H1 (cell line): ENCODE results near the gene STIM2. TPM values are rescaled to one million over a fixed set of nuclear protein-coding genes. Genes with fewer than 3 reads are reported as not detected.
A peak's percentile ranks its signal among the peaks of the same experiment; 100 is the strongest.
"Not testable (repeated sequence)": the region's sequence is repeated elsewhere in the genome, so short reads cannot be mapped to it uniquely, and the experiment has no call there.

Experiments
- CTCF ChIA-PET: fragments of 300-600 bp; sonication (Branson Sonifier 250); formaldehyde crosslinking; loops from one replicate; lab custom pipeline; 2021; ENCODE audit not compliant: partially characterized antibody; lab: Charles Lee
- POLR2A ChIA-PET: fragments of 300-600 bp; sonication (Branson Sonifier 250); formaldehyde crosslinking; loops from one replicate; lab custom pipeline; 2021; ENCODE audit warnings: inconsistent platforms; ENCODE audit not compliant: partially characterized antibody; lab: Charles Lee
- DNase-seq, 2 experiments: peaks; one replicate each; pipeline versions ENCODE4 v3.0.0 to v3.0.0-alpha.2; 2010 to 2022; ENCODE audit warnings: low spot score in 2 of 2, low read depth in 1 of 2, mixed read lengths in 1 of 2
- FAIRE-seq: peaks from 2 replicates; lab custom pipeline; 2011; peaks lifted over from hg19 to GRCh38; lab: Jason Lieb, UNC
- H2AFZ ChIP-seq: 2 replicates; pipeline ENCODE4 v1.8.1; 2012; ENCODE audit warnings: low read length, inconsistent platforms
- H2AK5ac ChIP-seq: 2 replicates; pipeline ENCODE4 v1.6.1; 2013; ENCODE audit warnings: low read depth, low read length
- H2BK120ac ChIP-seq: replicated peaks from 2 replicates; pipeline ENCODE3; 2013; ENCODE audit warnings: low read depth, low read length, inconsistent platforms
- H2BK12ac ChIP-seq: 2 replicates; pipeline ENCODE4 v1.6.1; 2013; ENCODE audit warnings: low read depth, low read length
- H2BK15ac ChIP-seq: 2 replicates; pipeline ENCODE4 v1.6.1; 2013; ENCODE audit warnings: low read length
- H2BK20ac ChIP-seq: 2 replicates; pipeline ENCODE4 v1.6.1; 2013; ENCODE audit warnings: low read length
- H2BK5ac ChIP-seq: 2 replicates; pipeline ENCODE4 v1.6.1; 2013; ENCODE audit warnings: low read depth, low read length
- H3K14ac ChIP-seq: 2 replicates; pipeline ENCODE4 v1.6.1; 2013; ENCODE audit warnings: inconsistent platforms; ENCODE audit not compliant: insufficient read length
- H3K18ac ChIP-seq: 2 replicates; pipeline ENCODE4 v1.6.1; 2013; ENCODE audit warnings: low read length; ENCODE audit errors: extremely low read depth
- H3K23ac ChIP-seq: 2 replicates; pipeline ENCODE4 v1.6.1; 2013; ENCODE audit warnings: inconsistent platforms; ENCODE audit not compliant: insufficient read length
- H3K23me2 ChIP-seq: 2 replicates; pipeline ENCODE4 v1.6.1; 2013; ENCODE audit warnings: low read depth, low read length
- H3K27ac ChIP-seq: 2 replicates; pipeline ENCODE4 v1.6.1; 2011; ENCODE audit warnings: low read depth, low read length, inconsistent platforms
- H3K27me3 ChIP-seq, 4 experiments: replicated peaks in 1 of 4; 1 replicate in 1 of 4; 2 replicates in 3 of 4; pipeline versions ENCODE4 v1.6.1 to v1.8.1; 2011 to 2013; ENCODE audit warnings: low read length in 3 of 4, mild to moderate bottlenecking in 3 of 4, inconsistent platforms in 2 of 4, mixed read lengths in 2 of 4, moderate library complexity in 1 of 4; ENCODE audit not compliant: control insufficient read depth in 3 of 4, insufficient read depth in 3 of 4; ENCODE audit errors: extremely low read depth in 1 of 4
- H3K36me3 ChIP-seq, 4 experiments: 2 replicates each; pipeline versions ENCODE4 v1.6.1 to v1.8.1; 2011 to 2013; ENCODE audit warnings: mild to moderate bottlenecking in 4 of 4, low read length in 3 of 4, moderate library complexity in 2 of 4, control low read depth in 1 of 4, inconsistent platforms in 1 of 4; ENCODE audit not compliant: insufficient read depth in 4 of 4, control insufficient read depth in 2 of 4
- H3K4ac ChIP-seq: replicated peaks from 2 replicates; pipeline ENCODE3; 2013; ENCODE audit warnings: low read length, low read depth, mixed read lengths, inconsistent platforms; ENCODE audit not compliant: insufficient read length
- H3K4me1 ChIP-seq, 4 experiments: replicated peaks in 1 of 4; 1 replicate in 1 of 4; 2 replicates in 3 of 4; pipeline versions ENCODE4 v1.6.1 to v1.8.1; 2011 to 2013; ENCODE audit warnings: low read length in 3 of 4, inconsistent platforms in 2 of 4, mixed read lengths in 1 of 4; ENCODE audit not compliant: insufficient read depth in 4 of 4, control insufficient read depth in 3 of 4
- H3K4me2 ChIP-seq, 2 experiments: 2 replicates each; pipeline versions ENCODE4 v1.6.1 to v1.8.1; 2011 to 2013; ENCODE audit warnings: low read depth in 2 of 2, low read length in 2 of 2, control low read depth in 1 of 2, inconsistent platforms in 1 of 2, mild to moderate bottlenecking in 1 of 2; ENCODE audit not compliant: insufficient read depth in 1 of 2
- H3K4me3 ChIP-seq, 4 experiments: fragments of 200-600, 300-600 bp in 1 of 4; sonication (generic), shearing (Covaris generic), sonication (Bioruptor Twin) in 1 of 4; 2 replicates each; pipeline versions ENCODE4 v1.5.1 to v1.8.1; 2011 to 2016; ENCODE audit warnings: low read length in 4 of 4, low read depth in 3 of 4, control low read depth in 2 of 4, inconsistent platforms in 2 of 4, mild to moderate bottlenecking in 2 of 4, mixed read lengths in 1 of 4, moderate library complexity in 1 of 4; ENCODE audit not compliant: insufficient read depth in 2 of 4; ENCODE audit errors: extremely low read depth in 1 of 4
- H3K56ac ChIP-seq: replicated peaks from 2 replicates; pipeline ENCODE3; 2013; ENCODE audit warnings: low read depth, mild to moderate bottlenecking, mixed read lengths, low read length, inconsistent platforms; ENCODE audit not compliant: insufficient read length
- H3K79me1 ChIP-seq: 2 replicates; pipeline ENCODE4 v1.6.1; 2013; ENCODE audit warnings: low read depth, low read length, control low read depth
- H3K79me2 ChIP-seq, 2 experiments: 2 replicates each; pipeline versions ENCODE4 v1.6.1 to v1.8.1; 2012 to 2013; ENCODE audit warnings: low read length in 2 of 2, mild to moderate bottlenecking in 2 of 2, inconsistent platforms in 1 of 2; ENCODE audit not compliant: insufficient read depth in 2 of 2, control insufficient read depth in 1 of 2
- H3K9ac ChIP-seq, 4 experiments: replicated peaks in 1 of 4; 1 replicate in 1 of 4; 2 replicates in 3 of 4; pipeline versions ENCODE4 v1.6.1 to v1.8.1; 2011 to 2013; ENCODE audit warnings: low read depth in 3 of 4, low read length in 3 of 4, control low read depth in 2 of 4, mild to moderate bottlenecking in 2 of 4, moderate library complexity in 2 of 4, inconsistent platforms in 1 of 4; ENCODE audit errors: extremely low read depth in 1 of 4
- H3K9me3 ChIP-seq, 2 experiments: 2 replicates each; pipeline versions ENCODE4 v1.6.1 to v1.8.1; 2012 to 2013; ENCODE audit warnings: mild to moderate bottlenecking in 2 of 2, moderate library complexity in 2 of 2, control low read depth in 1 of 2, inconsistent platforms in 1 of 2, low read depth in 1 of 2, low read length in 1 of 2, mixed read lengths in 1 of 2; ENCODE audit not compliant: insufficient read depth in 2 of 2
- H4K20me1 ChIP-seq, 2 experiments: replicated peaks in 1 of 2; 2 replicates each; pipeline versions ENCODE3 to v1.8.1; 2011 to 2013; ENCODE audit warnings: inconsistent platforms in 2 of 2, low read length in 2 of 2, mild to moderate bottlenecking in 1 of 2; ENCODE audit not compliant: insufficient read depth in 2 of 2, control insufficient read depth in 1 of 2
- H4K5ac ChIP-seq: 2 replicates; pipeline ENCODE4 v1.6.1; 2013; ENCODE audit warnings: low read length, low read depth, mixed read lengths, inconsistent platforms; ENCODE audit not compliant: insufficient read length
- H4K8ac ChIP-seq: 2 replicates; pipeline ENCODE4 v1.8.0; 2013; ENCODE audit warnings: mild to moderate bottlenecking, moderate library complexity, low read length, inconsistent platforms; ENCODE audit not compliant: insufficient read depth; ENCODE audit errors: extremely low read depth
- H4K91ac ChIP-seq: replicated peaks from 2 replicates; pipeline ENCODE3; 2013; ENCODE audit warnings: low read length, mixed read lengths, inconsistent platforms; ENCODE audit not compliant: insufficient read length
- BRCA1 ChIP-seq: IDR thresholded peaks from 2 replicates; pipeline ENCODE4 v1.6.1; 2012; ENCODE audit warnings: low read depth, low read length, improper control_type of control experiment
- CREB1 ChIP-seq: IDR thresholded peaks from 2 replicates; pipeline ENCODE4 v1.6.1; 2012; ENCODE audit warnings: inconsistent platforms
- KDM5A ChIP-seq: fragments of 200-600 bp; IDR thresholded peaks from 2 replicates; pipeline ENCODE4 v1.7.1; 2012; ENCODE audit warnings: mild to moderate bottlenecking, low read length, inconsistent platforms, mixed read lengths
- WGBS, 2 experiments: shearing (Covaris generic) in 1 of 2; methylation state at CpG; one replicate each; pipeline versions ENCODE4 v1.1.6 to v1.1.7; 2013 to 2015; ENCODE audit warnings: low lambda C conversion rate in 2 of 2, mixed read lengths in 2 of 2, inconsistent platforms in 1 of 2, low coverage in 1 of 2, missing lambda C conversion rate in 1 of 2; ENCODE audit not compliant: insufficient replicate concordance in 2 of 2, insufficient coverage in 1 of 2, insufficient read length in 1 of 2; ENCODE audit errors: extremely low coverage in 1 of 2, missing lambda C conversion rate in 1 of 2; 5-methylcytosine and 5-hydroxymethylcytosine counted together
- polyA plus RNA-seq, 7 experiments: library from polyadenylated mRNA; depleted of rRNA in 3 of 7; stranded (reverse) in 5 of 7; unstranded in 2 of 7; fragments of >200 nt in 5 of 7; fragments of 200-250 nt in 2 of 7; gene quantifications; 1 replicate in 5 of 7; 2 replicates in 1 of 7; 4 replicates in 1 of 7; pipeline versions ENCODE4 v1.2.1 to v1.2.3, GENCODE V29; 2011 to 2013; ENCODE audit warnings: missing spikeins in 2 of 7, mixed read lengths in 2 of 7
- total RNA-seq: library from RNA; stranded (reverse); fragmentation: NEBNext Ultra II Directional; extraction: Animal tissue kit (Norgen Biotek cat#: 25700); gene quantifications from 2 replicates; pipeline ENCODE4 v1.2.1, GENCODE V29; 2021
- TF ChIP-seq, protein P1 (sequence below): IDR thresholded peaks from 2 replicates; pipeline ENCODE4 v1.6.1; 2012; ENCODE audit warnings: low read length, inconsistent platforms

STIM2 gene
- total and polyA plus RNA-seq, 2 of the 8 experiments (the other 6 are each of a cell fraction or from before 2014, with no cell fraction given), result 22.9 to 23.0 TPM

DNA sequence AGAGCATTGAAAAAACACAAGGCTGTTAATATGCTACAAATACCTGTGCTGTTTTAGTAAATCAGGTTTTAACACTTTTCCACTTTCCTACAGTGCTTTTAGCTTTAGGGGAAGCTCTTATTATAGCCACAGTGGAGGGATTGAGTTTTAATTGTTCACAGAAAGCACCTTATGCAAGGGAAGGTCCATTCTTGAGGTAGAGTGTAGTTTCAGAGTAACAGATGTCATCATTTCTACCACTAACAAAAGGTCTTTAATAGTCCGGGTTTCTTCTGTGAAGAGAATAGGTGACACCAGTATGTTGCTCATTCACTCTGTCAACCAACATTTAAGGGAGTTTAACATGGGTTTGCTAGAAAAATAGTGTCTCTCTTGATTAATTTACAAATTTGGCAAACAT is 104.4 kb downstream of the STIM2 start (continued):
- TF ChIP-seq KDM5A, result no peak
- TF ChIP-seq, protein P1, sequence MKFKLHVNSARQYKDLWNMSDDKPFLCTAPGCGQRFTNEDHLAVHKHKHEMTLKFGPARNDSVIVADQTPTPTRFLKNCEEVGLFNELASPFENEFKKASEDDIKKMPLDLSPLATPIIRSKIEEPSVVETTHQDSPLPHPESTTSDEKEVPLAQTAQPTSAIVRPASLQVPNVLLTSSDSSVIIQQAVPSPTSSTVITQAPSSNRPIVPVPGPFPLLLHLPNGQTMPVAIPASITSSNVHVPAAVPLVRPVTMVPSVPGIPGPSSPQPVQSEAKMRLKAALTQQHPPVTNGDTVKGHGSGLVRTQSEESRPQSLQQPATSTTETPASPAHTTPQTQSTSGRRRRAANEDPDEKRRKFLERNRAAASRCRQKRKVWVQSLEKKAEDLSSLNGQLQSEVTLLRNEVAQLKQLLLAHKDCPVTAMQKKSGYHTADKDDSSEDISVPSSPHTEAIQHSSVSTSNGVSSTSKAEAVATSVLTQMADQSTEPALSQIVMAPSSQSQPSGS, result no peak
- no peak for TF ChIP-seq BRCA1
- no peak for TF ChIP-seq CREB1
- TF ChIP-seq, all 59 proteins: peak for 0

DNA sequence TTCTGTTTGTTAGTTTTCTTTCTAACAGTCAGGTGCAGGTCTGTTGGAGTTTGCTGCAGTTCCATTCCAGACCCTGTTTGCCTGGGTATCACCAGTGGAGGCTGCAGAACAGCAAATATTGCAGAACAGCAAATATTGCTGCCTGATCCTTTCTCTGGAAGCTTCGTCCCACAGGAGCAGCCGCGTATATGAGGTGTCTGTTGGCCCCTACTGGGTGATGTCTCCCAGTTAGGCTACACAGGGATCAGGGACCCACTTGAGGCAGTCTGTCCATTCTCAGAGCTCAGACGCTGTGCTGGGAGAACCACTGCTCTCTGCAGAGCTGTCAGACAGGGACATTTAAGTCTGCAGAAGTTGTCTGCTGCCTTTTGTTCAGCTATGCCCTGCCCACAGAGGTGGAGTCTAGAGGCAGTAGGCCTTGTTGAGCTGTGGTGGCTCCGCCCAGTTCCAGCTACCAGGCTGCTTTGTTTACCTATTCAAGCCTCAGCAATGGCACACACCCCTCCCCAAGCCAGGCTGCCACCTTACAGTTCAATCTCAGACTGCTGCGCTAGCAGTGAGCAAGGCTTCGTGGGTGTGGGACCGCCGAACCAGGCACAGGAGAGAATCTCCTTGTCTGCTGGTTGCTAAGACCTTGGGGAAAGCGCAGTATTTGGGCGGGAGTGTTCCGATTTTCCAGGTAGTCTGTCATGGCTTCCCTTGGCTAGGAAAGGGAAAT is 115.0 kb downstream of the STIM2 start:
- H3K36me3 ChIP-seq, H3K27ac ChIP-seq, H3K18ac ChIP-seq, H3K23me2 ChIP-seq, H2AK5ac ChIP-seq, H3K4me2 ChIP-seq, H3K4ac ChIP-seq, H3K4me1 ChIP-seq, H2BK20ac ChIP-seq, H3K9ac ChIP-seq, H2BK5ac ChIP-seq, H2BK12ac ChIP-seq, H2AFZ ChIP-seq, H3K79me1 ChIP-seq, H3K79me2 ChIP-seq, H2BK120ac ChIP-seq, FAIRE-seq, H3K56ac ChIP-seq, H3K9me3 ChIP-seq, H4K91ac ChIP-seq, H3K27me3 ChIP-seq, H4K20me1 ChIP-seq, POLR2A ChIA-PET, H4K5ac ChIP-seq, H2BK15ac ChIP-seq, H3K23ac ChIP-seq, H3K14ac ChIP-seq, H3K4me3 ChIP-seq: not testable (repeated sequence)
- H4K8ac ChIP-seq, result peak overlapping the region; percentile 45; the same call in 1 of the 2 replicates
- WGBS, 2 experiments, result 90% methylated on average over 12 of the region's 12 CpGs; no CpG with 5 or more reads in 1 of the 2 experiments
- peak; percentile 13 to 51 for DNase-seq
- CTCF ChIA-PET, result interaction anchor here (1.0 to 1.4 kb wide), 2 partner anchors 12 to 117 kb away, joined by 3 to 4 read pairs; no protein-coding TSS in a partner anchor
